K562 (cell line): ENCODE data around the gene NUP88. TPM values are rescaled to one million over a fixed set of nuclear protein-coding genes. Genes with fewer than 3 reads are reported as not detected.

Source experiments
- ATAC-seq: fragments of 200-7000 bp; cut with Tn5 transposase; 3 replicates; pipeline ENCODE4 v1.9.1; 2020; ENCODE audit warnings: moderate library complexity
- BruUV-seq: library from RNA; stranded (reverse); fragments of 400-500 nt; replicated peaks from 2 replicates; lab custom pipeline; 2021; lab: Mats Ljungman, UMichigan
- CTCF ChIA-PET: fragments of 300-600 bp; formaldehyde crosslinking; extraction: SDS; loops from one replicate; lab custom pipeline; 2021; ENCODE audit warnings: low intra/inter-chr PET ratio; lab: Yijun Ruan, JAX
- POLR2A ChIA-PET: fragments of 300-600, 350-650 bp; sonication (Branson Sonifier 250); formaldehyde crosslinking; extraction: SDS; loops from one replicate; lab custom pipeline; 2021; ENCODE audit warnings: antibody characterized with exemption, inconsistent platforms; lab: Yijun Ruan, JAX
- DNase-seq, 4 experiments: peaks; one replicate each; pipeline versions ENCODE4 v3.0.0 to v3.0.0-alpha.2; 2011 to 2018; ENCODE audit warnings: low spot score in 3 of 4, mixed read lengths in 3 of 4; ENCODE audit errors: extremely low read depth in 1 of 4
- FAIRE-seq: peaks from 2 replicates; lab custom pipeline; 2011; peaks lifted over from hg19 to GRCh38; lab: Jason Lieb, UNC
- H2AFZ ChIP-seq: 2 replicates; pipeline ENCODE4 v1.6.0; 2011; ENCODE audit warnings: low read depth, low read length, control low read depth, inconsistent platforms
- H3K27ac ChIP-seq: fragments of 200-600 bp; 3 replicates; pipeline ENCODE4 v1.8.0; 2011; ENCODE audit warnings: low read depth, mild to moderate bottlenecking, control low read depth, inconsistent platforms, low read length, moderate library complexity, mixed read lengths; ENCODE audit errors: extremely low read depth
- H3K27me3 ChIP-seq, 2 experiments: fragments of 300-600 bp in 1 of 2; 2 replicates in 1 of 2; 3 replicates in 1 of 2; pipeline versions ENCODE4 v1.6.0 to v1.8.0; 2011; ENCODE audit warnings: inconsistent platforms in 2 of 2, low read length in 2 of 2, mild to moderate bottlenecking in 1 of 2, mixed read lengths in 1 of 2, moderate library complexity in 1 of 2; ENCODE audit not compliant: control insufficient read depth in 2 of 2, insufficient read depth in 2 of 2
- H3K36me3 ChIP-seq: fragments of 300-600 bp; 3 replicates; pipeline ENCODE4 v1.8.0; 2011; ENCODE audit warnings: mild to moderate bottlenecking, low read length, inconsistent platforms; ENCODE audit not compliant: control insufficient read depth, insufficient read depth
- H3K4me1 ChIP-seq, 2 experiments: fragments of 200-600 bp in 1 of 2; replicated peaks in 1 of 2; 2 replicates in 1 of 2; 3 replicates in 1 of 2; pipeline versions ENCODE4 v1.5.1 to v1.8.0; 2011; ENCODE audit warnings: inconsistent platforms in 2 of 2, low read length in 2 of 2, mild to moderate bottlenecking in 1 of 2, mixed read lengths in 1 of 2, moderate library complexity in 1 of 2; ENCODE audit not compliant: control insufficient read depth in 2 of 2, insufficient read depth in 2 of 2
- H3K4me2 ChIP-seq: 2 replicates; pipeline ENCODE4 v1.6.1; 2011; ENCODE audit warnings: low read length, control low read depth, inconsistent platforms, mixed read lengths; ENCODE audit not compliant: insufficient read depth
- H3K4me3 ChIP-seq: fragments of 200-600 bp; sonication (generic), shearing (Covaris generic); 2 replicates; pipeline ENCODE4 v1.5.1; 2016; ENCODE audit warnings: control low read depth, inconsistent platforms
- H3K79me2 ChIP-seq: fragments of 200-600 bp; 3 replicates; pipeline ENCODE4 v1.8.0; 2011; ENCODE audit warnings: low read length, inconsistent platforms; ENCODE audit not compliant: control insufficient read depth, insufficient read depth
- H3K9ac ChIP-seq, 2 experiments: 2 replicates each; pipeline versions ENCODE4 v1.6.0 to v1.6.1; 2011; ENCODE audit warnings: low read depth in 2 of 2, low read length in 2 of 2, control low read depth in 1 of 2, inconsistent platforms in 1 of 2, mild to moderate bottlenecking in 1 of 2, mixed read lengths in 1 of 2; ENCODE audit not compliant: insufficient read depth in 1 of 2
- H3K9me1 ChIP-seq: one replicate; pipeline ENCODE4 v1.6.0; 2011; ENCODE audit warnings: inconsistent platforms, mild to moderate bottlenecking, low read length, moderate library complexity; ENCODE audit not compliant: control insufficient read depth, insufficient read depth
- H3K9me3 ChIP-seq: replicated peaks from 2 replicates; pipeline ENCODE4 v1.5.1; 2011; ENCODE audit warnings: low read depth, low read length, inconsistent platforms; ENCODE audit not compliant: control insufficient read depth, insufficient read depth
- H4K20me1 ChIP-seq: replicated peaks from 2 replicates; pipeline ENCODE4 v1.6.1; 2011; ENCODE audit warnings: low read length, inconsistent platforms, mixed read lengths; ENCODE audit not compliant: control insufficient read depth, insufficient read depth
- CHCHD3 ChIP-seq: fragments of 250-450 bp; sonication (Bioruptor Pico); IDR thresholded peaks from 2 replicates; pipeline ENCODE4 v2.1.2; 2022; ENCODE audit warnings: mild to moderate bottlenecking
- FUS ChIP-seq: fragments of 200-400 bp; formaldehyde crosslinking; optimal IDR thresholded peaks from 2 replicates; pipeline ENCODE3; 2017; ENCODE audit warnings: low read depth, low read length
- KHSRP ChIP-seq: fragments of 450-650 bp; IDR thresholded peaks from 2 replicates; pipeline ENCODE4 v1.6.1; 2017
- NCOA2 ChIP-seq, 2 experiments: fragments of 450-650 bp; IDR thresholded peaks; 2 replicates each; pipeline ENCODE4 v1.6.1; 2018; ENCODE audit warnings: mild to moderate bottlenecking in 2 of 2, moderate library complexity in 1 of 2; ENCODE audit not compliant: partially characterized antibody in 2 of 2
- POLR2A ChIP-seq: fragments of 450-650 bp; conservative IDR thresholded peaks from 2 replicates; pipeline ENCODE4 v1.6.1; 2016
- POLR2AphosphoS2 ChIP-seq: IDR thresholded peaks from 2 replicates; pipeline ENCODE4 v1.6.1; 2012; ENCODE audit warnings: low read length, improper control_type of control experiment
- SAFB2 ChIP-seq: fragments of 200-400 bp; formaldehyde crosslinking; IDR thresholded peaks from 2 replicates; pipeline ENCODE4 v1.6.1; 2018; ENCODE audit warnings: borderline replicate concordance, low read length, low read depth, moderate library complexity; ENCODE audit not compliant: severe bottlenecking
- SMARCE1 ChIP-seq: fragments of 450-650 bp; IDR thresholded peaks from 2 replicates; pipeline ENCODE4 v1.7.1; 2016; ENCODE audit warnings: mild to moderate bottlenecking
- SPI1 ChIP-seq: IDR thresholded peaks from 2 replicates; pipeline ENCODE4 v1.6.1; 2011; ENCODE audit warnings: low read depth, low read length, control low read depth, borderline replicate concordance
- THRAP3 ChIP-seq: fragments of 450-650 bp; IDR thresholded peaks from 2 replicates; pipeline ENCODE4 v1.6.1; 2016; ENCODE audit warnings: mild to moderate bottlenecking, inconsistent platforms, borderline replicate concordance
- ZBTB11 ChIP-seq, 3 experiments: fragments of 200-800 bp in 1 of 3; fragments of 250-450 bp in 1 of 3; fragments of 450-650 bp in 1 of 3; sonication (Bioruptor Pico) in 1 of 3; sonication (Bioruptor generic) in 1 of 3; formaldehyde crosslinking in 1 of 3; IDR thresholded peaks; 2 replicates each; pipeline versions ENCODE4 v1.6.1 to v1.8.0; 2016 to 2022; ENCODE audit warnings: mild to moderate bottlenecking in 2 of 3, missing genetic modification characterization in 2 of 3, missing compliant biosample characterization in 1 of 3, moderate library complexity in 1 of 3
- ZC3H4 ChIP-seq: sonication (generic); formaldehyde crosslinking; IDR thresholded peaks from 2 replicates; pipeline ENCODE4 v1.9.0; 2021; ENCODE audit warnings: missing genetic modification reagents, borderline replicate concordance
- ZKSCAN8 ChIP-seq: fragments of 200-800 bp; sonication (Bioruptor generic); IDR thresholded peaks from 2 replicates; pipeline ENCODE4 v1.6.1; 2016; ENCODE audit warnings: missing genetic modification characterization, missing compliant biosample characterization
- ZNF124 ChIP-seq: sonication (generic); formaldehyde crosslinking; IDR thresholded peaks from 2 replicates; pipeline ENCODE4 v1.8.1; 2022; ENCODE audit warnings: missing genetic modification reagents
- WGBS: fragments of 100-300 bp; shearing (Covaris generic); methylation state at CpG from one replicate; pipeline ENCODE4 v1.1.6; 2016; ENCODE audit warnings: low coverage, mixed read lengths; ENCODE audit not compliant: insufficient coverage; ENCODE audit errors: missing lambda C conversion rate; 5-methylcytosine and 5-hydroxymethylcytosine counted together
- in situ Hi-C: fragments of 300-500 bp; cut with MboI; formaldehyde crosslinking; loops from 4 replicates; pipeline ENCODE4 v1.15.0; 2018; ENCODE audit warnings: inconsistent platforms, mixed read lengths
- intact Hi-C: fragments of 100-400 bp; cut with micrococcal nuclease; formaldehyde crosslinking; loops from 2 replicates; pipeline ENCODE4 v1.14.2; 2022
- polyA plus RNA-seq, 8 experiments: library from polyadenylated mRNA; depleted of rRNA in 4 of 8; stranded (reverse) in 5 of 8; unstranded in 3 of 8; fragments of >200 nt; fragmentation: Nextera tagmentation in 2 of 8; fragmentation: Illumina TruSeq in 1 of 8; extraction: Ambion mirVana in 2 of 8; extraction: Trizol in 1 of 8; gene quantifications; 2 replicates each; pipeline versions ENCODE4 v1.2.1 to v1.2.3, GENCODE V29; 2011 to 2014; ENCODE audit warnings: inconsistent platforms in 1 of 8, missing spikeins in 1 of 8
- total RNA-seq, 7 experiments: library from RNA; depleted of rRNA in 6 of 7; stranded (reverse); fragments of >200 nt in 6 of 7; fragmentation: Illumina TruSeq in 2 of 7; extraction: Trizol in 2 of 7; gene quantifications; 2 replicates each; pipeline versions ENCODE4 v1.2.1 to v1.2.3, GENCODE V29; 2011 to 2021; ENCODE audit warnings: low replicate concordance in 1 of 7
- TF ChIP-seq, protein P1 (sequence below): fragments of 450-650 bp; formaldehyde crosslinking; IDR thresholded peaks from 2 replicates; pipeline ENCODE4 v1.4.0; 2020; ENCODE audit warnings: mild to moderate bottlenecking, mixed read lengths

The NUP88 gene
- total and polyA plus RNA-seq, 9 of the 15 experiments (the other 6 are each of a cell fraction or from before 2014, with no cell fraction given), result 59.9 to 160 (median 119) TPM

DNA sequence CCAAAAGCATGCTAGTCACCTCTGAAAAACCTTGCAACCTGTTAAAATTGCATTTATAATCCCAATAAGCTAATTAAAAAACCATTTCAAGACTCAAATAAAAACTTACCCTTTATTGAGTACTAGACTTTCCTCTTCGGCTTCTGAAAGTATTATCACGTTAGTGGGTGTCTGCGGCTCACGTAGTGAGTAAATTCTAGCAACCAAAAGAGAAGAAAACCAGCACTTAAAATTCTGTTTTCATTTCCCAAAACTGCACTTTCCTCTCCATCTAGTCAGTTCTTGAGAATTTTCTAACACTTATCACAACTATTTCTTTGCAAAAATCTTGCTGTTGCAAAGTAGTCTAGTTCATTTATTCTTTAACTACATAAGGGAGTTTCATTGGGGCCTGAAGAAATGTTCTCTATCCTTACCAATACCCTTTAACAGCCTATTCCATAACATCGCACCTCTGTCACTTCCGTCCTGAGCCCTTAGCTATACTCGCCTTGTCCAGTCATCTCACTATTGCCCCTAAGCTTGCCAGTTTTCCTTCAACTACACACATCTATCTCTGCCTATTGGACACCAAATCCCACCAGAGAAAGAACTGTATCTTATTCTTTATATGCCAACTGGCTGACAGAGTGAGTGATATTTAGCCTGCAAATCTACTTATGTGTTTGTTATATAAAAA, 8.7 kb downstream of the NUP88 start:
- Histone ChIP-seq H3K79me2 (peaks cover 19% of the 10 kb centered on the region), H3K27ac (no peak overlapping the region), H3K4me2 (no peak overlapping the region), H3K9ac (no peak overlapping the region), H3K27me3 (no peaks in the 10 kb centered on the region), H2AFZ (no peak overlapping the region), H3K36me3 (peaks cover 93% of the 10 kb centered on the region), H3K4me1 (no peaks in the 10 kb centered on the region), H3K4me3 (no peak overlapping the region), H3K9me1 (no peaks in the 10 kb centered on the region), H4K20me1 (no peaks in the 10 kb centered on the region), H3K9me3 (no peaks in the 10 kb centered on the region)
- POLR2A ChIA-PET, result interaction anchor here (0.8 kb wide), 2 partner anchors 9 to 37 kb away, joined by 3 read pairs; partner anchors contain the start of gene NUP88
- WGBS, result 100% methylated on average over 7 of the region's 7 CpGs
- intact Hi-C loops, result no loop called here
- in situ Hi-C loops, result no loop called here
- ATAC-seq, result no peak
- BruUV-seq, result no TSS peak
- no peak for DNase-seq
- no peak for FAIRE-seq
- CTCF ChIA-PET, result no interaction called here
- TF ChIP-seq NCOA2 (IDR thresholded peaks at IDR 0.05; ENCODE audit: partially characterized antibody in 2 of 2) (no peak), SPI1 (no peak), SMARCE1 (no peak), ZNF124 (CRISPR knock-in tag) (no peak), ZBTB11 (CRISPR knock-in tag; IDR thresholded peaks at IDR 0.05) (no peak), ZKSCAN8 (no peak), KHSRP (no peak), CHCHD3 (CRISPR knock-in tag) (no peak), POLR2A (no peak), THRAP3 (no peak), ZC3H4 (CRISPR knock-in tag) (no peak), FUS (no peak), SAFB2 (no peak), POLR2AphosphoS2 (no peak)
- TF ChIP-seq, protein P1, sequence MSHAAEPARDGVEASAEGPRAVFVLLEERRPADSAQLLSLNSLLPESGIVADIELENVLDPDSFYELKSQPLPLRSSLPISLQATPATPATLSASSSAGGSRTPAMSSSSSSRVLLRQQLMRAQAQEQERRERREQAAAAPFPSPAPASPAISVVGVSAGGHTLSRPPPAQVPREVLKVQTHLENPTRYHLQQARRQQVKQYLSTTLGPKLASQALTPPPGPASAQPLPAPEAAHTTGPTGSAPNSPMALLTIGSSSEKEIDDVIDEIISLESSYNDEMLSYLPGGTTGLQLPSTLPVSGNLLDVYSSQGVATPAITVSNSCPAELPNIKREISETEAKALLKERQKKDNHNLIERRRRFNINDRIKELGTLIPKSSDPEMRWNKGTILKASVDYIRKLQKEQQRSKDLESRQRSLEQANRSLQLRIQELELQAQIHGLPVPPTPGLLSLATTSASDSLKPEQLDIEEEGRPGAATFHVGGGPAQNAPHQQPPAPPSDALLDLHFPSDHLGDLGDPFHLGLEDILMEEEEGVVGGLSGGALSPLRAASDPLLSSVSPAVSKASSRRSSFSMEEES (CRISPR knock-in tag), result no peak
